DMS153 (cell line): ENCODE results near the gene PKHD1.

Experiments
- DNase-seq: peaks from one replicate; lab custom pipeline; 2025; lab: John Stamatoyannopoulos, UW

The PKHD1 gene

GRCh38 chr6:52106994-52107393 lies 19.6 kb upstream of the PKHD1 start:
- no peak for DNase-seq

GRCh38 chr6:52104979-52105378 lies 17.6 kb upstream of the PKHD1 start:
- DNase-seq = no peak

GRCh38 chr6:52103623-52104022 lies 16.2 kb upstream of the PKHD1 start:
- no peak for DNase-seq

GRCh38 chr6:52102405-52102804 lies 15.0 kb upstream of the PKHD1 start:
- DNase-seq = no peak

- no peak for DNase-seq
These were observed 11.3 kb upstream of the PKHD1 start for GRCh38 chr6:52098721-52099120.

- no peak for DNase-seq
These were observed 2.4 kb upstream of the PKHD1 start for GRCh38 chr6:52089758-52090348.

- no peak for DNase-seq
These were observed 672 bp downstream of the PKHD1 start for GRCh38 chr6:52086741-52087140.

- no peak for DNase-seq
These were observed 6.2 kb downstream of the PKHD1 start for GRCh38 chr6:52081237-52081636.

GRCh38 chr6:52077961-52078625 lies 9.3 kb downstream of the PKHD1 start:
- DNase-seq = no peak

GRCh38 chr6:52077180-52077884 lies 10.1 kb downstream of the PKHD1 start:
- DNase-seq = no peak

- no peak for DNase-seq
These were observed 10.6 kb downstream of the PKHD1 start for GRCh38 chr6:52076791-52077179.

GRCh38 chr6:52074716-52075115 lies 12.7 kb downstream of the PKHD1 start:
- no peak for DNase-seq

- no peak for DNase-seq
These were observed 13.3 kb downstream of the PKHD1 start for GRCh38 chr6:52074155-52074554.

- DNase-seq = no peak
These were observed 21.8 kb downstream of the PKHD1 start for GRCh38 chr6:52065621-52066020.

- DNase-seq = no peak
These were observed 23.6 kb downstream of the PKHD1 start for GRCh38 chr6:52063584-52064344.

- no peak for DNase-seq
These were observed 25.9 kb downstream of the PKHD1 start for GRCh38 chr6:52061481-52061880.

- DNase-seq = no peak
These were observed 27.6 kb downstream of the PKHD1 start for GRCh38 chr6:52059821-52060220.

- DNase-seq = no peak
These were observed 32.0 kb downstream of the PKHD1 start for GRCh38 chr6:52055451-52055850.

GRCh38 chr6:52053038-52053695 lies 34.2 kb downstream of the PKHD1 start:
- no peak for DNase-seq

GRCh38 chr6:52050051-52050405 lies 37.4 kb downstream of the PKHD1 start:
- no peak for DNase-seq

- no peak for DNase-seq
These were observed 38.0 kb downstream of the PKHD1 start for GRCh38 chr6:52049252-52050050.
